ENCODE measurements around the gene NKAPL.
A peak's percentile ranks its signal among the peaks of the same experiment; 100 is the strongest.

Gene NKAPL

DNA sequence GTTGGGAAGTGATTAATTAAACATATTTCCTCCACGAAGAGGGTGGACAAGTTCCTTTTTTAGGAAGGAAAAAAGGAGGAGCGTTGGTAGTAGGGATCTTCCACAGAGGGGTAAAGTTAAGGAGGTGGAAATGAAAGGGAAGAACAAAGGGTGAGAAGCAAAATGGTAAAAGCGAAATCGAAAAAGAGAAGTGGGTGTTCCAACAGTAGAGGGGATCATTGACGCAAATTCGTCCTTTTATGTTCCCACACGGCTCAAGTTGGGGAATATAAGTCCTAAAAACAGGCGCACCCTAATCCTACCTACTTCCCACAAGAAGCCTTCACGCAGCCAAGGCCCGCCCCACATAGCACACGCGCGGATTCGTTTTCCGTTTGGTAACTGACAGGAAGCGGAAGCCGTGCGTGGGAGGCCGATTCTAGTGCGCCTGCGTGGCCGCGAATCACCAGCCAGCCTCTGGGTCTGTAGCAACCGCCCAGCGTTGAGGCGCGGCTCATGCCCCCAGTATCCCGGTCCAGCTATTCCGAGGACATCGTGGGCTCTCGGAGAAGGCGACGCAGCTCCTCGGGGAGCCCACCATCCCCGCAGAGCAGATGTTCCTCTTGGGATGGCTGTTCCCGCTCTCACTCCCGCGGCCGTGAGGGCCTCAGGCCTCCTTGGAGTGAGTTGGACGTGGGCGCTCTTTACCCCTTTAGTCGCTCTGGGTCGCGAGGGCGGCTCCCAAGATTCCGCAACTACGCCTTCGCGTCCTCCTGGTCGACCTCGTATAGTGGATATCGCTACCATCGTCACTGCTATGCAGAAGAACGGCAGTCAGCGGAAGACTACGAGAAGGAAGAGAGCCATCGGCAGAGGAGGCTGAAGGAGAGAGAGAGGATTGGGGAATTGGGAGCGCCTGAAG is at the start of gene NKAPL:
NKAPL (plus strand) TSS at position 421 of the 901 bp plus-strand sequence; CDS start at position 496, 75 bp downstream.
- no peak for DNase-seq (ENCODE audit: low spot score)

DNA sequence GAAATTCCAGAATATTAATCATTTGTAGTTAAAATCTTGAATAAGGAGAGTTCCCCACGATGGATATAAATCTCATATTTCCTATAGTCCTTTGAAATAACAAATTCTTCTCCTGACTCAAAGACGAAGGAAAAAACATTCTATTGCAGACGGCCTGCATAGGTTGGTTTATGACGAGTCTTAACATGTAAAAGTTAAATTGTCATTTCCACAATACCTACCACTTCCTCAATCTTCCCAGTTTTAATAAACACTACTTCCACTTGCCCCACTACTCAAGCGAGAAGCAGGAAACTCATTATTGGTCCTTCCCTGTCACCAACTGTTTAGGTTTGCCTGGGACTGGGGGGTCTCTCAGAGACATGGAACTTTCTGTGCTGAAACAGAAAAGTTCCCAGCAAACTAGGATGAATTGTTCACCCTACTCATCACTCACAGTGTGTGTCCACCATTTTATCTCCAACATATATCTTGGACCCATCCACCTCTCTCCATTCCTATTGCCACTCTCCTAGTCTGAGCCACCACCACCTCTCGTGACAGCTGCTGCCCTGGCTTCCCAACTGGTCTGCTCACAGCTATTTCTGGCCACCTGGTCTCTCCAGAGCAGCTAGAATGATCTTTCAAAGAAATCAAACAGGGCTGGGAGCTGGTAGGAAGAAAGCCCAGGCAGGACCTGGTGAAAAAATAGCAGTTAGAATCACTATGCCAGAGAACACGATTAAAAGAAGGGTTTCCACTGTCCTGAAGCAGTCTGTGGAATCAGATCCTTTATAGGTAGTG is 49.2 kb upstream of the NKAPL start:
- DNase-seq (ENCODE audit: low spot score) = no peak

DNA sequence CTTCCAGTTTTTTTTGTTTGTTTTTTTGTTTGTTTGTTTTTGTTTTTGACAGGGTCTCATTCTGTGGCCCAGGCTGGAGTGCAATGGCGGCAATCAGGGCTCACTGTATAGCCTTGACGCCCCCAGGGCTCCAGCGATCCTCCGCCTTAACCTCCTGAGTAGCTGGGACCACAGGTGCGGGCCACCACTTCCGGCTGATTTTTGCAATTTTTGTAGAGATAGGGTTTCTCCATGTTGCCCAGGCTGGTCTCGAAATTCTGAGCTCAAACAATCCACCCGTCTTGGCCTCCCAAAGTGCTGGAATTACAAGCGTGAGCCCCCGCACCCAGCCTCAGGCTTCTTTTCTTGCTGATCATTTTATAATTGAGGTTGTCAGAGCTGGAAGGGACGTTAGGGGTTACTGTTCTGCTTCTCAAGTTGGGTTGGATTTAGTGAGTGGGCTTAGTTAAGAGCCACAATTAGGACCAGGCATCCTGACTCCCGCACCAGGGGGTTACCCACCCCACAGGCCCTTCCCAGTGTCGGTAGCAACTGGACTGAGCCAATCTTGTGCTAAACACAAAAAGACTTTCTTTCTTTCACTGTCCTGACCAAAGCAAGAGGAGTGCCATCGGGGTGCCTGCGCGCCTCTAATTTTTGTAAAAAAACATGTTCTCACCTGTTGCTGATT is 47.1 kb upstream of the NKAPL start:
- DNase-seq (ENCODE audit: low spot score) = no peak

DNA sequence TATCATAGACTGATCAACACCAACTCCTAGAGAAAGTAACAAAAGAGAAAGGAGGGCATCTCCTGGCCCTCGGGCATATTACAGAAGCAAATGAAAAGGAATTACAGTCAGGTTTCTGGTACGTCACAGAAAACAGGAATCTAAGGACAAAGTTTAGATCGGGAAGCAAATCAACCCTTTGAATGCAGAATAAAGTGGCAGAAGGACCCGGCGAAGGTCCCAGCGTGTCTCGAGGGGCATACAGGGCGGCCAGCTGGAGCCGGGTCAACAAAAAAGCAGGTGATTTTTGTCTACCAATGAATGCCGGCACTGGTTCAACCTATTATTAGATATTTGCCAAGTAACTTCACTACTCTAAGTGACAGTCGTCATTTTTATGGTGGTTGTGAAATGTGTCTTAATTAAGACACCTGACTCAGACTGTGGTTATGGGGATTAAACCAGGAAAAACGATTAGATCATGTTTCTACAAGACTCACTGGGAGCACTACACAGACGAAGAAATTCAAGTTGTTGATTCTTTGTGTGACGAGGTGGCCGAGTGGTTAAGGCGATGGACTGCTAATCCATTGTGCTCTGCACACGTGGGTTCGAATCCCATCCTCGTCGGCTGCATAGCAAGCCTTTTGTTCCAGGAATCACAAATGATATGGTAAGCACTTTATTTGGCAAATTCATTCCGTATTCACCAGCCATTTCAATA is 46.4 kb upstream of the NKAPL start:
- peak; percentile 86 for DNase-seq (ENCODE audit: low spot score)

DNA sequence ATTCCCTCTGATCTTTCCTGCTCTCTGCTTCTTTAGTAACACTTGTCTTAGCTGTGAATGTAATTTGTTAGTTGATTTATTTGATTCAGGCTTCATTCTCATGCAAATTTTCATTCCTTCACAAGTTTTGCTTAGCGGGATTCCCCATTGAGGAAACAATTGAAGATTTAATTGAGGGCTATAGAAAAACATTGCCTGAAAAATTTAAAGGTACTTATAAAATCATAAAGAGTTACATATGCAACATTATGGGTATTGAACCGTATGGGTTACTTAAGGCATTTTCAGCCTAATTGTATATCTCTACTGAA is 45.9 kb upstream of the NKAPL start:
- no peak for DNase-seq (ENCODE audit: low spot score)

DNA sequence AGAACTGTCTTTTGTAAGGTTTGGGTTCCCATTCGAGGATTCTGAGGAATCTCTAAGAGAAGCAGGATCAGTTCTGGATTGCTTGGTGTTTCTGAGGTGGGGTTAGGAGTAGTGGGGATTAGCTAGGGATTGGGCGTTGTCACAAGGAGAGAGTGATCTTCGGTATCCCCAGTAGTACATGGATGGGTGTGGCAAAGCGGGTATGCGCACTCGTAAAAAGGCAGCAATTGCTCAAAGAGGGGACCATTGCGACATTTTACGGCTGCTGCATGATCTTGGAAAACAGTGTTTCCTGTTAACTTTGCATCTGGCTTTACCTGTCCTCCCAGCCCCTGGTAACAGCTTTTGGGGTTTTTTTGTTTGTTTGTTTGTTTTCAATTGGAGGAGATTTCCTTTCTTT is 43.7 kb upstream of the NKAPL start:
- DNase-seq (ENCODE audit: low spot score) = no peak

DNA sequence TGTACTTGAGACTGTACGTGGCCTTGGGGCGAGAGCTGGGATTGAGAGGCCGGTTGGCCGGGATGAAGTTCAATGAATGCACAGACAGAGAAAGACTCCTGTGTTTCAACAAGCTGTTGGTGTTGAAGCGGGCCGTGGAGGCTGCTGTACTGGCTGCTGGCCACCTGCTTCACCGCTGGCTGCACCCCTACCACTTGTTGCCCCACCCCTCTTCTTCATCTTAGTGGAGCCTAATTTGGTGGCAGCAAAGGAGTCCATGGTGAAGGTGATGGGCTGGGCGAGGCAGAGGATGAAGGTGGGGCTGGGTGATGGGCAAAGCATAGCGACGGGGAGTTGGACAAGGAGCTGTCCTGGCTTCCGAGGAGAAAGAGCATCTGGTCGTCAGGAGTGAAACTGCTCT is 41.2 kb upstream of the NKAPL start:
- DNase-seq (ENCODE audit: low spot score) = no peak

DNA sequence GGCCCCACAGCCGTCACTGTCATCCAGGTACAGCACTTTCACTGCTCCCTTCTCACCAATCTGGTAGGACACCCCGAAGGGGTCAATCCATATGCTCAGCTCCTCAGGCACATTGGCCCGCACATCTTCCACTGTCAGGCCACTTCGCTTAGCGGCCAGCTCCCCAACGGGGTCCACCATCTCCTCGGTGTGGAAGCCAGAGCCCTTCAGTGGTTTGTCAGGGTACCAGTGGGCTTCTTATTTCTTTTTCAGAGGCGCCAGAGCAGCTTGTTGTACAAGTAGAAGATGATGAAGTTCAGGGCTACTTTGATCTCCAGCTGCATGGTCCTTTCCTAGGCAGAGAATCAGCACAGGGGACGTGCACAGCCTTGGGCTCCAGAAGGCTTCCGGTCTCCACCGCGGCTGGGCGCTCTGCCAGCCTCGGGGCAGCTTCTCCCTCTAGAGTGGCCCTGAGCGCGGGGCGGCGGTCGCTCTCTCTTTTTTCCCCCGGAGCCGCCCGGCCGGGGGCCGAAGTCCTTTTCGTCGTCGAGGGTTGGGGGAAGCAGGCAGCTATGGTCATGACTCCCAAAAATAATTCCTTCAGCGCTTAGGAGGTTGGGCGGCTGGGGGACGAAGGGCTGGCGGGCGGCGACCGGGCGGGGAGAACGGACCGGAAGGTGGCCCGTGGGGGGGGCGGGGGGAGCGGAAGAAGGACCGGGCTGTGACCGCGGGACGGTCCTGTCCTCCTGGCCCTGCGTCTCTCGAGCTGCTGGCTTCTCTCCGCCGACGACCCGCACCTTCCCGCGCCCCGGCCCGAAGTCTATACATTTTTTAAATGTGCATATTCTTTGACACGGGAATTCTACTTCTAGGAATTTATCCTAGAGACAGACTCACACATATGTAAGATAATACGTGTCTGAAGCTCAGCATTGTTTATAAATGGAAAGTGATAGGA is 40.5 kb upstream of the NKAPL start:
- DNase-seq (ENCODE audit: low spot score) = peak; percentile 50

DNA sequence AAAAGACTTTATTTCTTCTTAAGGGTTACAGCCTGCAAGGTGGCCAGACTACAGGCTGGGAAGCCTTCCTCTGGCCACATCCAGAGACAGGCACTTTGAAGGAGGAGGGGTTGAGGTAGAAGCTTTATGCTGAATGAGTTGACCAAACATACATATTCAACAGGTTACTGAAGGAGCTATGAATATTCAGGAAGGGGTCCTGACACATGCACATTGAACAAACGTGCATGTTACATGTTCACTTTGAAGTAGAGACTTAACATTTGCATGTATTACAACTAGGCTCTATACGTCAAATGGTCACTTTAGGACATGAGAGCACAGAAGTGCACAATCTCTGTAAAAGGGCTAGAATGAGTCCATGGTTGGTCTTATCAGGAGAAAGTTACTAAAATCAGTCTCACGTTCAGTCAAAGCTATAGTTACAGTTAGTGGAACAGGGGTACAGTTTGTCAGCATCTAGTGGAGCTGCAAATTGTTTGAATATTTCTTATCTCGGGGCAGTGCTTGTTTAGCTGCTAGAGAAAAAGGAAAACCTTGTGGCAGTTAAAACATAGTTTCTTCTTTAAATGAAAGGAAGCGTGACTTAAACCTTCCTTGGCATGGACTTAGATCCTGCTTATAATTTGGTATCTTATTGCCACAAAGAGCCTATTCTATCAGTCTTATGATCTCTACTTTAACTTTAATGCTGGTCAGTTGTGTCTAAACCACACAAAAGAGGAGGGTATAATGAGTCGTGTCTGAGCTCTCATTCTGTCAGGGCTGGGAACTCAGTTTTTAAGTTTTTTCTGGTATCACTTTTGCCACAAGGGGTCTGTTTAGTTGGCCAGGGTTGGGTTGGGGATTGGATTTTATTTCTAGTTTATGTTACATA is 38.6 kb upstream of the NKAPL start:
- DNase-seq (ENCODE audit: low spot score) = peak; percentile 14

DNA sequence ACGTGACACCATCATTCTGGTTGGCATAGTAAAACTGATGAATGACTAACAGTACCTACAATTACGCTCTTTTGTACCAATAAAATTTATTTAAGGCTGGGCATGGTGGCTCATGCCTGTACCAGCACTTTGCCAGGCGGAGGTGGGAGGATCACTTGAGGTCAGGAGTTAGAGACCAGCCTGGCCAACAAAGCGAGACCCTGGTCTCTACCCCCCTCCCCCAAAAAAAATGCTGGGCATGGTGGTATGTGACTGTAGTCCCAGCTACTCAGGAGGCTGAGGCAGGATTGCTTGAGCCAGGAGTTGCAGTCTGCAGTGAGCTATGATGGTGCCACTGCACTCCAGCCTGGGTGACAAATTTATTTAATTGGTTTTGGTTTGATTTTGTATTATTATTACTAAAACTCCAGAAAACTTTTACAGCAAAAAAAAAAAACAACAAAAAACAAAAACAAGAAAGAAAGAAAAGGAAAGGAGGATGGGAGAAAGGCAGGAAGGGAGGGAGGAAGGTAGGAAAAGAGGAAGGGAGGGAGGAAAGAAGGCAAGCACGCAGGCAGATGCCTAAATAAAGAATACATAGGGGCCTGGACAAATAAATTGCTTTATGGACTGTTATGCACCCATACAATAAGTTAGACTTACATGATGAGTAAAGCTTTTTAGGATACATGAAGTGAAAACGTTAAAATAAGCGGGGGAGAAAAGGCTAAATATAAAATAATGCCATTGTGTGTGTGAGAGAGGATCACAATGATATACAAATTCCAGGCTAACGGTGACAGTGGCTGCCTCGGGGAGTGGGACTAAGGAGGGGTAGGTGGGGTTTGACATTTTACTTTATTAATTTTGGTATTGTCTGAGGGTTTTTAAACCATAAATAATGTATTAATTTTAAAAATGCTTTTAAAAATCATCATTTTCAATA is 34.7 kb upstream of the NKAPL start:
- no peak for DNase-seq (ENCODE audit: low spot score)

DNA sequence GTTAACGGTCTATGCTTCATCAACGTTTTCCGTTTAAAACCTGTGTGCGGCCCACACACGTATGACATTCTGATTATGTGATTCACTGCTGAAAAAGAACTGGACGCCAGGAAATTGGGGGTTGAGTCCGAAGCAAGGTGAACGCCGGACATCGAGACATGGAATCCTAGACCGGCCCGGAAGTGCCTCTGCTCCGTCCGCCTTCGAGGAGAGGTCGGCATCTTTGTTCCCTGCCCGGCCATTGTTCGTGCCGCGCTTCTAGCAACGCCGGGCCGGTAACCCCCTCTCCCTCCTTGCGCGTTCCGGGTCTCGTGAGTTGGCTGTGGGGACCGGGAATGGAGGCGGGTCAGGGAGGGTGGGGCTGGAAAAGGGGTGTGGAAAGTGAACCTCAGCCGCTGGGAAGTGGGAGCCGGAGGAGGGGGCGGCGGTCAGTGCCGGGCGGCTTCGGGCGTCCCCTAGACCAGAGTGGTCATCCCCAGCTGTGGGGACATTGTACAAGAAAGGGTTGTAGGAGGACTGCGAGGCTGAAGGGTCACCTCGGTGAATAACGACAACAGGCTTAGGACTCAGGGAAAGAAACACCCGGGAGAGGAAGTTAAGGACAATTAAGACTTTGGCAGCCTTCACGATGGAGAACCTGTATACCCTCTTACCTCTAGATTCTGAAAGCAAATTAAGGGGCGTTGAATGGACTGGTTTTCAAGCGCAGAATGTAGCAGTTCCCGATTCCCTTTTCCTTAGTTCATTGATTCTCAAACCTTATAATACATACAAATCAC is 33.9 kb upstream of the NKAPL start, which contains the start of gene ZSCAN9:
ZSCAN9 (plus strand) TSS at position 220 of the 779 bp plus-strand sequence. CDS start 1,810 bp downstream, outside the sequence.
- DNase-seq (ENCODE audit: low spot score) = peak; percentile 55

DNA sequence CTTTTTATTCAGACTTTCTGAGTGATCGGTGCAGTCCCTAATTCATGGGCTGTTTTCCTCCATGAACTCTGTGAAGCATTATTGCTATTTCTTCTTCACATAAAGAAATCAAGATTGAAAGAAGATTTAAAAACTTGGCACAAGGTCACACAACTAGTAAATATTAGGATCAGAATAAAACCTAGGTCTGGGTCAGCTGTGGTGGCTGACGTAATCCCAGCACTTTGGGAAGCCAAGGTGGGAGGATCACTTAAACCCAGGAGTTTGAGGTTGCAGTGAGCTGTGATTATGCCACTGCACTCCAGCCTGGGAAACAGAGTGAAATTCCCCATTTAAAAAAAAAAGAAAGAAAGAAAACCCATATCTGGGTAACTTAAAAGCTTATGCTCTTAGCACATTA is 32.6 kb upstream of the NKAPL start:
- DNase-seq (ENCODE audit: low spot score) = no peak

DNA sequence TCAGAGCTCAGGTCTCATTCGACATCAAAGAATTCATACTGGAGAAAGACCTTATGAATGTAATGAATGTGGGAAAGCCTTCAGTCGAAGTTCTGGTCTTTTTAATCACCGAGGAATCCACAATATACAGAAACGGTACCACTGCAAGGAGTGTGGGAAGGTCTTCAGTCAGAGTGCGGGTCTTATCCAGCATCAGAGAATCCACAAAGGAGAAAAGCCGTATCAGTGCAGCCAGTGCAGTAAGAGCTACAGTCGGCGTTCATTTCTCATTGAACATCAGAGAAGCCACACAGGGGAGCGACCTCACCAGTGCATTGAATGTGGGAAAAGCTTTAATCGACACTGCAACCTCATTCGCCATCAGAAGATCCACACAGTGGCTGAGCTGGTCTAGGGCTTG is 26.3 kb upstream of the NKAPL start:
- DNase-seq (ENCODE audit: low spot score) = no peak

DNA sequence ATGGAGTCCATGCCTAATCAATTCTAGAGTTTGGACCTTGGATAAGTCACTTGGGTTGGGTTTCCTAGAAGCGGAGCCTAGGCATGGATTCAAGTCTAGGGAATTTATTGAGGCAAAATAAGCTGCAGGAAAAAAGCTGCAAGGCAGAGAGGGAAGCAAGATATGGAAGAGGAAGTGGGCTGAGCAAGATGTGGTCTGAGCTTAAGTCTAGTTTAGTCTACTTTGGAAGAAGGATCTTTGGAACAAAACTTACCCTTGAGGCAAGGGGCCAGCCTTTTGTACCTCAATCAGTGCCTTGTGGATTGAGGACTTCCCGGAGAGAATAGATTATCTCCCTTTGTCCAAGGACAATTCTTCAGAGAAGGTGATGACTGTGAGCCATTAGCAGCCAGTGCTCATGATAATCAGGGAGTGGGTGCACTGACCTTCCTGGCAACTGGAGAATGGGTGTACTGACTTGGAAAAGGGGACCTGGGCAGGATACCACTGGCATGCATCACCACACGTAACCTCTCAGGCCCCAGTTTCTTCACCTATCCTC is 23.1 kb upstream of the NKAPL start:
- DNase-seq (ENCODE audit: low spot score) = no peak

DNA sequence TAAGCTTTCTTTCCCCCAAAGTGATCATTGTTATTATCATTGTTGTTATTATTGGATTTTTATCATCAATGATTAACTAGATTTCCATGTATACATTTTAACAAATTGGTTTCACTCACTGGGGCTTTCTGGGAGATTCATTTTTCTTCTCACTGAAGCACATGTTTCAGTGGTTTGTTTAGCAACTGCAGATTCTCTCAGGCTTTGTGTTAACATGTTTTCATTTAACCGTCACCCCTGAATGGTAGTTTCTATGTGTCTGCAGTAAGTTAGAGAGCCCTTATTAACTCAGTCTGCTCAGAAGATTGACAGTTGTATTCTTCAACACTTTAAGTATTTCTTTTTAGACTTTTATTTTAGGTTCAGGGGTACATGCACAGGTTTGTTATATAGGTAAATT is 19.5 kb upstream of the NKAPL start:
- DNase-seq (ENCODE audit: low spot score) = no peak

DNA sequence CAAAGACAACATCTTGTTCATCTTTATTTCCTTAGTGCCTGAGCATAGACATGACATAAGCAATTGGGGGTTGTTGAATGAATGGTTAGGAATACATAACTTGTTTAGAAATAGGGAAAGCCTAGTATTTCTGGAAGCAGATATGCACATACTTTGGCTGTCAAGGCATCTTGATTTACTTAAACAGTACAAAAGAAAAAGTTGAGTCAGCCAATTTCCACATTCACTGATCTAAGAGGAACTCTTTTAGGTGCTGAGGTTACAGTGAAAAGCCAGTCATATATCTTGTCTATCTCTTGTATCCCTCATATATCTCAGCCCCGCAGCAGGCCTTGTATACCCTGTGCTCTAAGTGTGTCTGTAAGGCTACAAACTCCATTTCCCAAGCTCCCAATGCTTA is 18.6 kb upstream of the NKAPL start:
- no peak for DNase-seq (ENCODE audit: low spot score)

DNA sequence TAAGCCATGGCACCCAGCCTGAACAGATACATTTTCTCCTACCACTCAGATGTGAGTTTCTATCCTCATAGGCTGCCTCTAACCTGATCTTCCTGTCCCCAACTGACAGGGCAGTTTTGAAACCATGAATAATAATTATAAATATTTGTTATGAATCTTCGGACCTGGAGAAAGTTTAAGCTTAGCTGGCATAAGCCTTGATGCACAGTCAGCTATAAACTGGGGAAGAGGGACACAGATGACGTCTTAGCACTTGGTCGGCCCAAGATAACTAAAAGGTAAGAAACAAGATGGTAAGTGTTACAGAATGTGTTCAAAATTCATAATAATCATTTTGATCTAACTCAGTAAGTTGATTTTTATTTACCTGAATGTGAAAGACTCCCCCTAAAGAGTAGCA is 15.2 kb upstream of the NKAPL start:
- no peak for DNase-seq (ENCODE audit: low spot score)
